Natural killer cell treated with Interleukin-12 subunit alpha and Interleukin-12 subunit beta and Interleukin-15 and Interleukin-18, amount 100 ng/mL, for 72 hours (primary cell): ENCODE results near the gene AMBP. TPM values are rescaled to one million over a fixed set of nuclear protein-coding genes. Genes with fewer than 3 reads are reported as not detected.

Source experiments
- ATAC-seq, 2 donors: fragments of 150-1000 bp; cut with Tn5 transposase in 1 of 2; sonication (Bioruptor Pico), chemical (Tn5 transposase) in 1 of 2; 2 replicates each; pipeline ENCODE4 v1.10.0; 2021
- DNase-seq: peaks from one replicate; pipeline ENCODE4 v3.0.0; 2022; ENCODE audit warnings: low spot score
- H3K27ac Mint-ChIP-seq, 2 donors: 1 replicate in 1 of 2; 2 replicates in 1 of 2; pipeline ENCODE4 v1.8.0; 2022; ENCODE audit warnings: mixed read lengths in 2 of 2, mild to moderate bottlenecking in 1 of 2, moderate library complexity in 1 of 2
- H3K27me3 Mint-ChIP-seq, 2 donors: 1 replicate in 1 of 2; 2 replicates in 1 of 2; pipeline ENCODE4 v1.8.0; 2022; ENCODE audit warnings: mixed read lengths in 2 of 2
- H3K36me3 Mint-ChIP-seq: one replicate; pipeline ENCODE4 v1.8.0; 2022; ENCODE audit warnings: mixed read lengths
- H3K4me1 Mint-ChIP-seq, 2 donors: 1 replicate in 1 of 2; 2 replicates in 1 of 2; pipeline ENCODE4 v1.8.0; 2022; ENCODE audit warnings: low read depth in 2 of 2, mixed read lengths in 2 of 2, mild to moderate bottlenecking in 1 of 2
- H3K4me3 Mint-ChIP-seq: one replicate; pipeline ENCODE4 v1.8.0; 2022; ENCODE audit warnings: mixed read lengths
- H3K9me3 Mint-ChIP-seq: 2 replicates; pipeline ENCODE4 v1.8.0; 2022; ENCODE audit warnings: mixed read lengths
- total RNA-seq, 2 donors: library from RNA; stranded (reverse); gene quantifications; one replicate each; pipeline ENCODE4 v1.2.3, GENCODE V29; 2022

Gene AMBP
- total RNA-seq, 2 donors from 2014 or later: not detected

GRCh38 chr9:114027159-114027862 is 50.8 kb downstream of the AMBP start:
- DNase-seq (no peak), ATAC-seq (no peak)
- Mint-ChIP-seq H3K4me1 (no peaks in the 10 kb centered on the region), H3K36me3 (peaks cover 28% of the 10 kb centered on the region), H3K27me3 (no peaks in the 10 kb centered on the region), H3K27ac (no peak overlapping the region), H3K4me3 (no peak overlapping the region), H3K9me3 (peaks cover 5% of the 10 kb centered on the region)

- Mint-ChIP-seq H3K4me3 (no peak overlapping the region), H3K4me1 (no peaks in the 10 kb centered on the region), H3K27ac (no peak overlapping the region), H3K36me3 (peaks cover 28% of the 10 kb centered on the region), H3K9me3 (peaks cover 5% of the 10 kb centered on the region), H3K27me3 (no peaks in the 10 kb centered on the region)
- DNase-seq (no peak), ATAC-seq (no peak)
Observed at GRCh38 chr9:114026335-114026734, 51.8 kb downstream of the AMBP start.

- Mint-ChIP-seq H3K4me1 (no peaks in the 10 kb centered on the region), H3K36me3 (peaks cover 28% of the 10 kb centered on the region), H3K27me3 (no peaks in the 10 kb centered on the region), H3K4me3 (no peak overlapping the region), H3K9me3 (peaks cover 5% of the 10 kb centered on the region), H3K27ac (no peak overlapping the region)
- DNase-seq: no peak
- ATAC-seq: no peak
Observed at GRCh38 chr9:114025760-114026159, 52.3 kb downstream of the AMBP start.

GRCh38 chr9:114025196-114025753 is 52.8 kb downstream of the AMBP start:
- Mint-ChIP-seq H3K4me1 (no peaks in the 10 kb centered on the region), H3K9me3 (peaks cover 5% of the 10 kb centered on the region), H3K36me3 (peaks cover 28% of the 10 kb centered on the region), H3K27ac (no peak overlapping the region), H3K4me3 (no peak overlapping the region), H3K27me3 (no peaks in the 10 kb centered on the region)
- DNase-seq (no peak), ATAC-seq (no peak)

- DNase-seq (no peak), ATAC-seq (no peak)
- Mint-ChIP-seq H3K27me3 (no peaks in the 10 kb centered on the region), H3K36me3 (peaks cover 28% of the 10 kb centered on the region), H3K9me3 (peaks cover 5% of the 10 kb centered on the region), H3K4me3 (no peak overlapping the region), H3K27ac (no peak overlapping the region), H3K4me1 (no peaks in the 10 kb centered on the region)
Observed at GRCh38 chr9:114023961-114024360, 54.1 kb downstream of the AMBP start.

GRCh38 chr9:114021578-114021977 is 56.5 kb downstream of the AMBP start:
- ATAC-seq: no peak
- no peaks in the 10 kb centered on the region for H3K27me3 Mint-ChIP-seq
- H3K4me1 Mint-ChIP-seq: no peaks in the 10 kb centered on the region
- H3K9me3 Mint-ChIP-seq: peaks cover 5% of the 10 kb centered on the region
- peaks cover 28% of the 10 kb centered on the region for H3K36me3 Mint-ChIP-seq
- no peak for DNase-seq
- H3K4me3 Mint-ChIP-seq: no peak overlapping the region
- no peak overlapping the region for H3K27ac Mint-ChIP-seq

GRCh38 chr9:114017741-114018715 is 60.1 kb downstream of the AMBP start:
- Mint-ChIP-seq H3K4me1 (no peaks in the 10 kb centered on the region), H3K9me3 (no peaks in the 10 kb centered on the region), H3K27ac (no peak overlapping the region), H3K4me3 (no peak overlapping the region), H3K27me3 (no peaks in the 10 kb centered on the region), H3K36me3 (peaks cover 11% of the 10 kb centered on the region)
- DNase-seq (no peak), ATAC-seq (peak in 1 of 2 donors; percentile 43)

- Mint-ChIP-seq H3K27me3 (no peaks in the 10 kb centered on the region), H3K9me3 (no peaks in the 10 kb centered on the region), H3K4me1 (no peaks in the 10 kb centered on the region), H3K4me3 (no peak overlapping the region), H3K36me3 (peaks cover 9% of the 10 kb centered on the region), H3K27ac (no peak overlapping the region)
- DNase-seq (peak; percentile 29), ATAC-seq (peak; percentile 20 to 27)
Observed at GRCh38 chr9:114016629-114017423, 61.3 kb downstream of the AMBP start.

GRCh38 chr9:114016101-114016500 is 62.0 kb downstream of the AMBP start:
- Mint-ChIP-seq H3K9me3 (no peaks in the 10 kb centered on the region), H3K4me3 (no peak overlapping the region), H3K27me3 (no peaks in the 10 kb centered on the region), H3K4me1 (no peaks in the 10 kb centered on the region), H3K27ac (no peak overlapping the region), H3K36me3 (peaks cover 9% of the 10 kb centered on the region)
- ATAC-seq (no peak), DNase-seq (peak; percentile 8)

GRCh38 chr9:114015607-114016006 is 62.5 kb downstream of the AMBP start:
- H3K9me3 Mint-ChIP-seq: no peaks in the 10 kb centered on the region
- H3K27me3 Mint-ChIP-seq: no peaks in the 10 kb centered on the region
- peaks cover 9% of the 10 kb centered on the region for H3K36me3 Mint-ChIP-seq
- no peak overlapping the region for H3K27ac Mint-ChIP-seq
- ATAC-seq (no peak), DNase-seq (no peak)
- no peak overlapping the region for H3K4me3 Mint-ChIP-seq
- H3K4me1 Mint-ChIP-seq: no peaks in the 10 kb centered on the region

- Mint-ChIP-seq H3K27me3 (no peaks in the 10 kb centered on the region), H3K9me3 (no peaks in the 10 kb centered on the region), H3K4me3 (no peak overlapping the region), H3K27ac (no peak overlapping the region), H3K36me3 (peaks cover 9% of the 10 kb centered on the region), H3K4me1 (no peaks in the 10 kb centered on the region)
- ATAC-seq: no peak
- no peak for DNase-seq
Observed at GRCh38 chr9:114014044-114014443, 64.1 kb downstream of the AMBP start.

GRCh38 chr9:114012126-114012525 is 66.0 kb downstream of the AMBP start:
- H3K27me3 Mint-ChIP-seq: no peaks in the 10 kb centered on the region
- H3K4me3 Mint-ChIP-seq: no peak overlapping the region
- DNase-seq (no peak), ATAC-seq (no peak)
- no peaks in the 10 kb centered on the region for H3K4me1 Mint-ChIP-seq
- H3K9me3 Mint-ChIP-seq: no peaks in the 10 kb centered on the region
- peaks cover 9% of the 10 kb centered on the region for H3K36me3 Mint-ChIP-seq
- no peak overlapping the region for H3K27ac Mint-ChIP-seq

GRCh38 chr9:114011313-114011712 is 66.8 kb downstream of the AMBP start:
- Mint-ChIP-seq H3K4me3 (no peak overlapping the region), H3K27ac (no peak overlapping the region), H3K27me3 (no peaks in the 10 kb centered on the region), H3K9me3 (no peaks in the 10 kb centered on the region), H3K36me3 (peaks cover 9% of the 10 kb centered on the region), H3K4me1 (no peaks in the 10 kb centered on the region)
- no peak for DNase-seq
- ATAC-seq: no peak
